Mononuclear cell (primary cell): Measurements from ENCODE around the gene MRPL34. TPM values are rescaled to one million over a fixed set of nuclear protein-coding genes. Genes with fewer than 3 reads are reported as not detected.

Experiments used
- H3K27me3 ChIP-seq: 2 replicates; pipeline ENCODE4 v1.6.0; 2011; ENCODE audit warnings: low read length, control low read depth; ENCODE audit not compliant: insufficient read depth
- H3K4me1 ChIP-seq: 2 replicates; pipeline ENCODE4 v1.5.1; 2011; ENCODE audit warnings: mild to moderate bottlenecking, low read length, control low read depth; ENCODE audit not compliant: insufficient read depth
- H3K4me3 ChIP-seq: 2 replicates; pipeline ENCODE4 v1.5.1; 2011; ENCODE audit warnings: mild to moderate bottlenecking, low read length, moderate library complexity
- H3K9me3 ChIP-seq: 2 replicates; pipeline ENCODE4 v1.5.1; 2011; ENCODE audit warnings: low read depth, mild to moderate bottlenecking, control low read depth, low read length
- total RNA-seq: library from RNA; depleted of rRNA; stranded (reverse); fragments of >200 nt; gene quantifications from one replicate; pipeline ENCODE4 v1.2.3, GENCODE V29; 2012

Gene MRPL34
- total RNA-seq, 1 donor = 22.8 TPM

DNA sequence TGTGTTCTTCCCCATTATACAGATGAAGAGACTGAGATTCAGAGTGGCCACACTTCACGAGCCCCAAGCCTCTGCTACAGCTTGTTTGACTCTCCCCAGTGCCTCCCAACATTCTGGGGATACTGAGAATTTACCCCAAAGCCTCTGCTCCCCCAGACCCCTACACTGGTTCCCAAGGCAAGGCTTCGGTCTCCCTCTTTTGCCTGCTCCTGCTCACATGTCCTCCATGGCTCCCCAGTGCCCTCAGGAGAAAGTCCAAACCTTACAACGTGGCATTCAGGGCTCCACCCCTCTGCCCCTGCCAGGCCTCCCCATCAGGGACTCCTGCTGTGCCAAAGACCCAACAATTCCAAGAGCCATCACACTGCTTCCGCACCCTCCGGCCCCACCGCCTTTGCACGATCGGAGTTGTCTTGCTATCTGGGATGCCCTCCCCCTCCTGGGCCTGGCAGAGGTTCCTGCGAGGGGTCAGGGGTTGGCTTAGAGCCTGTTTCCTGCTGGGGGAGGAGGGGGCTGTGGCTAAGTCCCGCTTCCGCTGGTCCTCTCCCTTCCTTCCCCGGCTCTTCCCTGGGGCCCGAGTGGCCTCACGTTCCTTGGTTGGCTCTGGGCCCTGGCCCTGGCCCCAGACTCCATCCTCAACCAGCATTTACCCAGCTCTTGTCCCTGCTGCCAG, 47.1 kb downstream of the MRPL34 start:
- no peaks in the 10 kb centered on the region for H3K9me3 ChIP-seq
- H3K4me3 ChIP-seq = no peak overlapping the region
- H3K27me3 ChIP-seq = peaks cover 9% of the 10 kb centered on the region
- H3K4me1 ChIP-seq = no peaks in the 10 kb centered on the region

- Histone ChIP-seq H3K9me3 (no peaks in the 10 kb centered on the region), H3K4me3 (no peak overlapping the region), H3K4me1 (no peaks in the 10 kb centered on the region), H3K27me3 (peaks cover 9% of the 10 kb centered on the region)
These were observed 47.7 kb downstream of the MRPL34 start for GRCh38 chr19:17353386-17353785.

Other genes starting within 250 kb of the MRPL34 start
- gene HAUS8, start 230.4 kb upstream of the MRPL34 start, total RNA-seq = 9.3 TPM
- 197 TPM for gene MYO9B, start 230.1 kb upstream of the MRPL34 start, total RNA-seq
- gene USE1, start 90.5 kb upstream of the MRPL34 start, total RNA-seq = 8.6 TPM
- 2.1 TPM for gene OCEL1, start 79.6 kb upstream of the MRPL34 start, total RNA-seq
- 2.1 TPM for gene NR2F6, start 60.0 kb upstream of the MRPL34 start, total RNA-seq
- under 0.01 TPM for gene USHBP1, start 41.1 kb upstream of the MRPL34 start, total RNA-seq
- 27.3 TPM for gene BABAM1, start 38.4 kb upstream of the MRPL34 start, total RNA-seq
- 0.94 TPM for gene ANKLE1, start 24.0 kb upstream of the MRPL34 start, total RNA-seq
- 4.9 TPM for gene ABHD8, start 2.4 kb upstream of the MRPL34 start, total RNA-seq
- gene DDA1, start 3.7 kb downstream of the MRPL34 start, total RNA-seq = 13.7 TPM
- gene ANO8, start 29.0 kb downstream of the MRPL34 start, total RNA-seq = 5.5 TPM
- 11.3 TPM for gene GTPBP3, start 31.7 kb downstream of the MRPL34 start, total RNA-seq
- gene PLVAP, start 71.5 kb downstream of the MRPL34 start, total RNA-seq = 0.63 TPM
- 0.42 TPM for gene CCDC194, start 88.3 kb downstream of the MRPL34 start, total RNA-seq
- gene BST2, start 99.8 kb downstream of the MRPL34 start, total RNA-seq = 25.1 TPM
- 13.1 TPM for gene MVB12A, start 114.2 kb downstream of the MRPL34 start, total RNA-seq
- not detected for gene TMEM221, start 142.8 kb downstream of the MRPL34 start, total RNA-seq
- not detected for gene NXNL1, start 155.1 kb downstream of the MRPL34 start, total RNA-seq
- gene SLC27A1, start 164.7 kb downstream of the MRPL34 start, total RNA-seq = 5.8 TPM
- gene PGLS, start 205.8 kb downstream of the MRPL34 start, total RNA-seq = 43.0 TPM
- 25.3 TPM for gene COLGALT1, start 249.8 kb downstream of the MRPL34 start, total RNA-seq